ENCODE measurements around the gene GRK5. TPM values are rescaled to one million over a fixed set of nuclear protein-coding genes. Genes with fewer than 3 reads are reported as not detected.

The GRK5 gene
- total RNA-seq, 2 donors from 2014 or later = 4.8 to 10.6 TPM

DNA sequence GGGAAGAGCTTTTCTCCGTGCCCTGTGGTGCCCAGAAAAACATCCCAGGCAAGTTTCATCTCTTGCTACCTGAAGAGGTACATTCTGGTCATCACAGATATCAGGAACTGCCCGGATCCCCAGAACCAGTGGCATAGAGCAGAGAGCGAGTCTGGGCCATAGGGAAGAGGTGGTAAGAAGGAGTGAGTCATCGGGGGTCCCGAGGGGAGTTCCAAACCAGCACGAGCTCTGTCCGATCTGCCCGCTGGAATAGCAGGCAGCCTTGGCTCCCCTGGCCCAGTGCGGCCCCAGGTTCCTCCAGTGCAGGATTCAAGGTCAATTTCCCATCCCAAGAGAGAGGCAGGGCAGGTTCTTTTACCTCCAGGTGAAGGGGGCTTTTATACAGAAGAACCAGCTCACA is 210.5 kb downstream of the GRK5 start:
- TF ChIP-seq, protein P1, sequence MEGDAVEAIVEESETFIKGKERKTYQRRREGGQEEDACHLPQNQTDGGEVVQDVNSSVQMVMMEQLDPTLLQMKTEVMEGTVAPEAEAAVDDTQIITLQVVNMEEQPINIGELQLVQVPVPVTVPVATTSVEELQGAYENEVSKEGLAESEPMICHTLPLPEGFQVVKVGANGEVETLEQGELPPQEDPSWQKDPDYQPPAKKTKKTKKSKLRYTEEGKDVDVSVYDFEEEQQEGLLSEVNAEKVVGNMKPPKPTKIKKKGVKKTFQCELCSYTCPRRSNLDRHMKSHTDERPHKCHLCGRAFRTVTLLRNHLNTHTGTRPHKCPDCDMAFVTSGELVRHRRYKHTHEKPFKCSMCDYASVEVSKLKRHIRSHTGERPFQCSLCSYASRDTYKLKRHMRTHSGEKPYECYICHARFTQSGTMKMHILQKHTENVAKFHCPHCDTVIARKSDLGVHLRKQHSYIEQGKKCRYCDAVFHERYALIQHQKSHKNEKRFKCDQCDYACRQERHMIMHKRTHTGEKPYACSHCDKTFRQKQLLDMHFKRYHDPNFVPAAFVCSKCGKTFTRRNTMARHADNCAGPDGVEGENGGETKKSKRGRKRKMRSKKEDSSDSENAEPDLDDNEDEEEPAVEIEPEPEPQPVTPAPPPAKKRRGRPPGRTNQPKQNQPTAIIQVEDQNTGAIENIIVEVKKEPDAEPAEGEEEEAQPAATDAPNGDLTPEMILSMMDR (IDR thresholded peaks at IDR 0.05) = no peak
- TF ChIP-seq POLR2A (IDR thresholded peaks at IDR 0.05) (no peak), POLR2AphosphoS5 (IDR thresholded peaks at IDR 0.05) (no peak)
- Histone ChIP-seq H3K27me3 (replicated peaks; ENCODE audit: insufficient read depth) (no peaks in the 10 kb centered on the region), H3K4me3 (no peak overlapping the region), H3K36me3 (no peaks in the 10 kb centered on the region), H3K9me3 (no peaks in the 10 kb centered on the region), H3K27ac (no peak overlapping the region), H3K4me1 (replicated peaks) (no peaks in the 10 kb centered on the region)
- intact Hi-C loops (cut with DNase I) = loop anchor here (10.0 kb wide), 1 partner anchor 133 kb away; no protein-coding TSS in a partner anchor
- 95% methylated on average over 9 of the region's 9 CpGs for WGBS
- no peak for DNase-seq (ENCODE audit: low spot score)

DNA sequence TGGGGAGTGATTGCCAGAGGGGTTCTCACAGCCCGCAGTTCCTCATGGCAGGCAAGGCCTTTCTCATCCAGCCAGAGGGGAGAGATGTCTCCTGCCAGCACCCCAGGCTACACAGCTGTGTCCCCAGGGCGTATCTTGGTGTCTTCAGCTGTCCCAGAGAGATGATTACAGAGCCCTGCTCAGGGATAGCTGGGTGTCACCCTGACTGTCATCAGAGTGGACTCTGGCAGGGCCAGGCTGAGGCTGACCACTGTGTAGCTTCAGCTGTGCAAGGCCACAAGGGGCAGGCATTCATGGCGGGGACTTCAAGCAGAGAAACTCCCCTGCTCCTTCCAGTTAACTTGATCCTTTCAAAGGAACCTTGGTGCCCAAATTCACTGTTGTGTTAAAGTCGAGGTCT is 211.0 kb downstream of the GRK5 start:
- Histone ChIP-seq H3K27me3 (replicated peaks; ENCODE audit: insufficient read depth) (no peaks in the 10 kb centered on the region), H3K27ac (no peak overlapping the region), H3K4me1 (replicated peaks) (no peaks in the 10 kb centered on the region), H3K9me3 (no peaks in the 10 kb centered on the region), H3K4me3 (no peak overlapping the region), H3K36me3 (no peaks in the 10 kb centered on the region)
- DNase-seq (ENCODE audit: low spot score) = no peak
- 88% methylated on average over 4 of the region's 4 CpGs for WGBS
- no peak for TF ChIP-seq POLR2AphosphoS5 (IDR thresholded peaks at IDR 0.05)
- TF ChIP-seq, protein P1 (IDR thresholded peaks at IDR 0.05) = no peak
- TF ChIP-seq POLR2A (IDR thresholded peaks at IDR 0.05) = no peak
- intact Hi-C loops (cut with DNase I) = loop anchor here (10.0 kb wide), 1 partner anchor 134 kb away; no protein-coding TSS in a partner anchor

DNA sequence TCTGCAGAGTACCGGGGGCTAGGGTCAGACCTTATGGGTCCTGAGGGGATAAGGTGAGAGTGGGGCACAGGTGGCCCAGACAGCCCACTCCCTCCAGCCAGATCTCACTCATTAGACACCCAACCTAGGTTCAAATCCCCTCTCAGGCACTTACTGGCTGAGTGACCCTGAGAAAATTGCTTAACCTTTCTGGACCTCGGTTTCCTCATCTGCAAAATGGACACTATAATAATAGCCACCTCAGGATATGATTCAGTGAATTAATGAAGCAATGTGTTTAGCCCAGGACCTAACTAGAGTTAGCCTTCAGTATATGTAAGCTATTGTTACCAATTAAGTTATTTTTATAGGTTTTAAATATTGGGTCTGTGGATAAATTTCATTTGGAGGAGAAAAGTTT is 212.6 kb downstream of the GRK5 start:
- TF ChIP-seq, protein P1 (IDR thresholded peaks at IDR 0.05) = no peak
- no peak for TF ChIP-seq POLR2A (IDR thresholded peaks at IDR 0.05)
- TF ChIP-seq POLR2AphosphoS5 (IDR thresholded peaks at IDR 0.05) = no peak
- no peaks in the 10 kb centered on the region for H3K27me3 ChIP-seq (replicated peaks; ENCODE audit: insufficient read depth)
- no peak for DNase-seq (ENCODE audit: low spot score)
- intact Hi-C loops (cut with DNase I) = loop anchor here (10.0 kb wide), 1 partner anchor 135 kb away; no protein-coding TSS in a partner anchor
- H3K27ac ChIP-seq = no peak overlapping the region
- H3K36me3 ChIP-seq = no peaks in the 10 kb centered on the region
- 92% methylated on average over 2 of the region's 2 CpGs for WGBS
- H3K4me1 ChIP-seq (replicated peaks) = no peaks in the 10 kb centered on the region
- no peaks in the 10 kb centered on the region for H3K9me3 ChIP-seq
- H3K4me3 ChIP-seq = no peak overlapping the region

DNA sequence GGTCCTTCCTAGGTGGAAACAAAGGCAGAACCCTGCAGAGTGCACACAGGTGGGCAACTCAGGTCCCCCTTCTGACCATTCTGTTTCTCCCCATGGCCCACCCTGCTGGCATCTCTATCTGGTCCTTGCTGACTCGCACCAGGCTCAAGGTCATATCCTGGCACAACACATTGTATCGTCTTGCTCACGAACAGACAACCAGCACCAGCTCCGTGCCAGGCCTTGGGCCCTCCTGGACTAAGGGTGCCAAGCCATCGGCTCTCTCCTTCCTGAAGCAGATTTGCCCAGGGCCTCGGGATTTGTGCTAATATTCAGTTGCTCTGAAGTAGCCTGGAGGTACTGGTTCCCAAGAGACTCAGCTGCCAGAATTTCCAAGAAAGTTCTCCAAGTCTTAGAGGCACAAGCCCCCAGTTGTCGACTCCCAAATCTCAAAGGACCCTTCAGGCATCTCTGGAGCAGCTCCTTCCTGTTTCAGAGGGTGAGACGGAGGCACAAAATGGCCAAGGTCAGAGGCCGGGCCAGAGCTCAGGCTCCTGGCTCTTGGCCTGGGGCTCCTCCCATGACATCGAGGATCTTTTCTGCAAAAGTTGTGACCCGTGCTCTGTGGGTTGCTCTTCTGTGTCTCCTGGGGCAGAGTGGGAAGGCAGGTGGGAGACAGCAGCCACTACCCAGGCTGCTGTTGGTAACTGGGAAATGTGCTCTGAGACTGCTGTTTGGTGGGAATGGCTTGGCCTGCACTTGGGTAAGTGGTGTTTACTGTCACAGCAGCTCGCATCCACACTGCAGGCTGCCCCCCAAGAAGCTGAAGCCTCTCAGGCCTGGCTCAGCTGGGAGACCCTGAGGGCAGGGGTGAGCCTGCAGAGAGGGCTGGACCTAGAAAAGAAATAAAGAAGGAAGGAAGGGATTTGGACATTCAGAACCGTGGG is 213.8 kb downstream of the GRK5 start:
- WGBS = 82% methylated on average over 12 of the region's 13 CpGs
- no peak for DNase-seq (ENCODE audit: low spot score)
- intact Hi-C loops (cut with DNase I) = no loop called here
- no peak overlapping the region for H3K4me3 ChIP-seq
- H3K4me1 ChIP-seq (replicated peaks) = no peaks in the 10 kb centered on the region
- H3K36me3 ChIP-seq = no peaks in the 10 kb centered on the region
- no peaks in the 10 kb centered on the region for H3K27me3 ChIP-seq (replicated peaks; ENCODE audit: insufficient read depth)
- H3K9me3 ChIP-seq = no peaks in the 10 kb centered on the region
- no peak overlapping the region for H3K27ac ChIP-seq
- TF ChIP-seq POLR2AphosphoS5 (IDR thresholded peaks at IDR 0.05) = no peak
- TF ChIP-seq POLR2A (IDR thresholded peaks at IDR 0.05) = no peak
- TF ChIP-seq, protein P1 (IDR thresholded peaks at IDR 0.05) = no peak

All from prostate gland (tissue), 2 donors.